ENCODE measurements around the gene EPHA4.
"Not testable (repeated sequence)": the region's sequence is repeated elsewhere in the genome, so short reads cannot be mapped to it uniquely, and the experiment has no call there.

The EPHA4 gene

GRCh38 chr2:221513232-221513631, 58.9 kb downstream of the EPHA4 start:
- DNase-seq (ENCODE audit: low read depth) = no peak
- no peak for TF ChIP-seq CTCF (conservative IDR thresholded peaks at IDR 0.05; ENCODE audit: low read depth, low read length)
- H3K4me3 ChIP-seq (ENCODE audit: low read length) = no peak overlapping the region

GRCh38 chr2:221511325-221511724, 60.8 kb downstream of the EPHA4 start:
- DNase-seq (ENCODE audit: low read depth); H3K4me3 ChIP-seq (ENCODE audit: low read length): not testable (repeated sequence)

- no peak overlapping the region for H3K4me3 ChIP-seq (ENCODE audit: low read length)
- no peak for DNase-seq (ENCODE audit: low read depth)
- TF ChIP-seq CTCF (conservative IDR thresholded peaks at IDR 0.05; ENCODE audit: low read depth, low read length) = no peak
Observed at GRCh38 chr2:221506469-221506868, 65.6 kb downstream of the EPHA4 start.

- TF ChIP-seq CTCF (conservative IDR thresholded peaks at IDR 0.05; ENCODE audit: low read depth, low read length) = no peak
Observed at GRCh38 chr2:221505605-221506004, 66.5 kb downstream of the EPHA4 start.

GRCh38 chr2:221504905-221505304, 67.2 kb downstream of the EPHA4 start:
- TF ChIP-seq CTCF (conservative IDR thresholded peaks at IDR 0.05; ENCODE audit: low read depth, low read length) = no peak
- no peak overlapping the region for H3K4me3 ChIP-seq (ENCODE audit: low read length)
- DNase-seq (ENCODE audit: low read depth) = no peak

More at GRCh38 chr2:221505605-221506004, 66.5 kb downstream of the EPHA4 start:
- DNase-seq (ENCODE audit: low read depth) = no peak
- no peak overlapping the region for H3K4me3 ChIP-seq (ENCODE audit: low read length)

- H3K4me3 ChIP-seq (ENCODE audit: low read length) = no peak overlapping the region
- no peak for TF ChIP-seq CTCF (conservative IDR thresholded peaks at IDR 0.05; ENCODE audit: low read depth, low read length)
- DNase-seq (ENCODE audit: low read depth) = no peak
Observed at GRCh38 chr2:221503965-221504364, 68.1 kb downstream of the EPHA4 start.

GRCh38 chr2:221502270-221503010, 69.7 kb downstream of the EPHA4 start:
- no peak overlapping the region for H3K4me3 ChIP-seq (ENCODE audit: low read length)
- no peak for DNase-seq (ENCODE audit: low read depth)
- TF ChIP-seq CTCF (conservative IDR thresholded peaks at IDR 0.05; ENCODE audit: low read depth, low read length) = no peak

Measured in retinal pigment epithelial cell (primary cell).